HG03442 (cell line): ENCODE results near the gene SF3B6.
A peak's percentile ranks its signal among the peaks of the same experiment; 100 is the strongest.
"Not testable (repeated sequence)": the region's sequence is repeated elsewhere in the genome, so short reads cannot be mapped to it uniquely, and the experiment has no call there.

ENCODE experiments used
- ATAC-seq: cut with Tn5 transposase; IDR thresholded peaks from one replicate; pipeline ENCODE4 v1.9.1; 2021; ENCODE audit warnings: mild to moderate bottlenecking, moderate library complexity; ENCODE audit not compliant: unreplicated experiment

Gene SF3B6

DNA sequence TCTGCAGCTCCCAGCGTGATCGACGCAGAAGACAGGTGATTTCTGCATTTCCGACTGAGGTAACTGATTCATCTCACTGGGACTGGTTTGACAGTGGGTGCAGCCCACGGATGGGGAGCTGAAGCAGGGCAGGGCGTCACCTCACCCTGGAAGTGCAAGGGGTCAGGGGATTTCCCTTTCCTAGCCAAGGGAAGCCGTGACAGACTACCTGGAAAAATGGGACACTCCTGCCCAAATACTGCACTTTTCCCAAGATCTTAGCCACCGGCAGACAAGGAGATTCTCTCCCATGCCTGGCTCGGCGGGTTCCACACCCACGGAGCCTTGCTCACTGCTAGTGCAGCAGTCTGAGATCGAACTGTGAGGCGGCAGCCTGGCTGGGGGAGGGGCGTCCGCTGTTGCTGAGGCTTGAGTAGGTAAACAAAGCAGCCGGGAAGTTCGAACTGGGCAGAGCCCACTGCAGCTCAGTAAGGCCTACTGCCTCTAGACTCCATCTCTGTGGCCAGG, 19.1 kb upstream of the SF3B6 start:
- not testable (repeated sequence) for ATAC-seq

DNA sequence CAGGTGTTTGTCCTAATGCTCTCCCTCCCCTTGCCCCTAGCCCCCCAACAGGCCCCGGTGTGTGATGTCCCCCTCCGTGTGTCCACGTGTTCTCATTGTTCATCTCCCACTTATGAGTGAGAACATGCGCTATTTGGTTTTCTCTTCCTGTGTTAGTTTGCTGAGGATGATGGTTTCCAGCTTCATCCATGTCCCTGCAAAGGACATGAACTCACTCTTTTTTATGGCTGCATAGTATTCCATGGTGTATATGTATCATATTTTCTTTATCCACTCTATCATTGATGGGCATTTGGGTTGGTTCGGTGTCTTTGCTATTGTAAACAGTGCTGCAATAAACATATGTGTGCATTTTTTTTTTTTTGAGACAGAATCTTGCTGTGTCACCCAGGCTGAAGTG, 17.1 kb upstream of the SF3B6 start:
- ATAC-seq, result not testable (repeated sequence)

DNA sequence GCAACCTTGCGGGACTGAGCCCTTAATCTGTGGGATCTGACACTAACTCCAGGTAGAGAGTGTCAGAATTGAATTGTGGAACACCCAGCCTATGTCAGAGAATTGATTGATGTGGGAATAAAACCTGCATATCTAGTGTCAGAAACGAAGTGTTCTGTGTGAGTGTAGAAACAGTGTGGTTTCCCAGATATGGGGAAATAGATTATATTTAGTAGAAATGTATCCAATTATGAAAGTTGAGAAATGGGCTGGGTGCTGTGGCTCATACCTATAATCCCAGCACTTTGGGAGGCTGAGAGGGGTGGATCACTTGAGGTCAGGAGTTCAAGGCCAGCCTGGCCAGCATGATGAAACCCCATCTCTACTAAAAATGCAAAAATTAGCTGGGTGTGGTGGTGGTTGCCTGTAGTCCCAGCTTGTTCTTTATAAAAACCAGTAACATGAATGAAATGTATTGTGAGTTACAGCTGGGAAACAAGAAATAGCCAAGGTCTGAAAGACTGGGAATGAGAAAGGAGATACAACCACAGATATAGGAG, 12.8 kb upstream of the SF3B6 start:
- ATAC-seq, result no peak

DNA sequence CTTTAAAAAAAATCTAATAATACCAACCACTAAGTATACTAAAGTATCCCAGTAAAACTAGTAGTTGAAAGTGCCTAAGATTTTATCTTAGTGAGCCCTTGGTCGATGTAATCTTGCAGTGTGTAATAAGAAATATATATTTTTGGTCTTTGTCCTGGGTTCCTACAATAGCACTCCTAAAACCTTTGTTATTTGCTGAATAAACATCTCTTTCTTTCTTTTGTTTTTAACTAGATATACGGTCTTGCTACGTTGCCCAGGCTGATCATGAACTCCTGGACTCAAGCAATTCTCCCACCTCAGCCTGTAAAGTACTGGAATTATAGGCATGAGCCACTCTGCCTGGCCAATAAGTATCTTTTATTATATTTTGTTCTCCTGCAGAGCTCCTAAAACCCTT, 10.9 kb upstream of the SF3B6 start:
- ATAC-seq, result no peak

DNA sequence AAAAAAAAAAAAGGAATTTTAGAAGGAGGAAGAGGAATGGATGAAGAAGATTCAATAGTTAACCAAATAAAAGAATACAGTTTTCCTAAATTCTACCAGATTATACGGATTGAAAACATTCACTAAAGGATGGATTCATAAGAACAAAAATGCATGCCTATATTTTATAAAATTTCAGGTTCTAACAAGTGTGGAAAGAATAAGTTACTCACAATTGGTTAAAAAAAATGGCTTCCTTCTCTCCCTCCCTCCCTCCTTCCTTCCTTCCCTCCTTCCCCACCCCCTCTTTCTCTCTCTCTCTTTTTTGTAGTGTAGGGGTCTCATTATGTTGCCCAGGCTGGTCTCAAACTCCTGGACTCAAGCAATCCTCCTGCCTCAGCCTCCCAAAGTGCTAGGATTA, 10.1 kb upstream of the SF3B6 start:
- ATAC-seq, result no peak

DNA sequence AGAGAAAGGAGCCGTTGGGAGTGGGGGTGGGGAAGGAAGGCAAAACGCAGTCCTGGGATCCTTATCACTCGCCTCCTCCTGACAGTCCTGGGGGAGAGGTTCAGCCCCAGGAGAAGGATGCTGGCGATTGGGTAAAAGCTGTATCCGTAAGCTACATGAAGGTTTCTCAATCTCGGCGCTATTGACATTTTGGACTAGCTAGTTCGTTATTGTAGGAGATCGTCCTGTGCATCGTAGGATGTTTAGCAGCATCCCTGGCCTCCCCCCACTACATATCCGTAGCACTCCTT, 9.0 kb upstream of the SF3B6 start:
- no peak for ATAC-seq

DNA sequence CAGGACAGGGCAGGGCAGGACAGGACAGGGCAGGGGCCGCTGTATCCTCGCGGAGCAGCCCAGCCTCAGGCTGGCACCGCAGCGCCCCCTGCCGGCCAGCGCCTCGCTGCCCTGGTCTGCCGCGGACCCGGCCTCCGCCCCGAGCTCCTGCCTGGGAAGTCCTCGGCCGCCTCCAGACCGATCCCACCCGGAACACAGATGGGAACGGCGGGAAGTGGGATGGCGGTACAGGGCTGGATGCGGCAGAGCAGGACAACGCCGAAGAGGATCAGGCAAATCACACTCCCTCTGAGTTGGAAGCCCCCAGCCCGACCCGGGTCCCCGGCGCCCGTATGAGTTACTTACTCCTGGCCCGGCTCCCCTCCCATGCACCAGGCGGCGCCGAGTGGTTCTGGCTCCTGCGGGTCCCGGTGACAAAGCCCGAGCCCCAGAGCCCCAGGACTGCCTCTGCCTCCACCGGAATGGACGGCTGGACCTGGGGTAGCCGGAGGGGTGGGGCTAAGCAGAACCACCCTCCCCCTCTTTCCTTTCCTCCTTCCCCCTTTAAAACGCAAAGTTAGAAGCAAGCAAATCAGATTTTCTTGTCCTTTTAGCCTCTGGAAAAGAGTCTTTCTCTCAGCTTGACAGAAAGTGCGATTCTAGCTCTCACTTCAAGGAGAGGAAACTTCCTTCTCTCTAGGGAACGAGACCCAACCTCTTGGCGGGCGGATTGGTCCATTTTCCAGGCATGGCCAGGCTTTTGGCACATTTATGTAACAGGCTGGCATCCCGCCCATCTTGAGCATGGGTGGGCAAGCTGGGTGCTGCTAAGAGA, 8.5 kb upstream of the SF3B6 start, which contains the start of gene TP53I3:
Gene TP53I3 (minus strand): TSS at position 449 of the 814 bp plus-strand sequence. CDS start 508 bp downstream, outside the sequence.
- peak; percentile 68 for ATAC-seq

DNA sequence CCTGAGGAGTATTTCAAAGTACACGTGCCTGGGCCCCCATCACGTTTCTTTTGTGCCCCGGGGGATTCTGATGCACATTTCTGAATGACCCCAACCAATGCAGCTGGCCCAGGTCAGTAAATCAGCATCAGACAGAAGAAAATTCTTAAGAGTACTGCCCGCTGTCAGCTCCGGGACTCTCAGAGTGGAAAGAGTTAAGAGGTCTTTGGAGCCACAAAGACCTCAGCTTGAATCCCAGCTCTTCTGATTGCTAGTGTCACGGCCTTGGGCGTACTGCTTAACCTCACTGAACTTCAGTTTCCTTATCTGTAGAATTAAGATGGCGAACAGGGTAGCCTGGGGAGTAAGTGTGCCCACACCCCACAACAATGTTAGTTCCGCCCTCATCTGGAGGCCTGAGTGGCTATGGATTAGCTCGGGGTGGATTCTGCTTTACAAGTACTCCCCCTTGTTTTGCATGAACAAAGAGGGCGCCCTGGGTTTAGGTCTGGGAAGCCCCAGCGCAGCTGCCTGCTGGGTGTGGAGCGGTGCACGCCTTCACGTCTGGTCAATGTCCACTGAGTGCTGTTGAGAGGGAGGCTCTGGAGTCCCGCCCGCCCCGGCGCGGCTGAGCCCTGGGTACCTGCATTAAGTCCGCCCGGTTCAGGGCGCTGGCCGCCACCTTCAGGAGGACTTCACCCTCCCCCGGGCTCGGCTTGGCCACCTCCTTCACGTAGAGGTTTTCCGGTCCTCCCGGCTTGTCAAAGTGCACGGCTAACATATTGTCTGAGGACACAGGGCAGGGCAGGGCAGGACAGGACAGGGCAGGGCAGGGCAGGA, 7.7 kb upstream of the SF3B6 start:
- peak; percentile 84 for ATAC-seq

DNA sequence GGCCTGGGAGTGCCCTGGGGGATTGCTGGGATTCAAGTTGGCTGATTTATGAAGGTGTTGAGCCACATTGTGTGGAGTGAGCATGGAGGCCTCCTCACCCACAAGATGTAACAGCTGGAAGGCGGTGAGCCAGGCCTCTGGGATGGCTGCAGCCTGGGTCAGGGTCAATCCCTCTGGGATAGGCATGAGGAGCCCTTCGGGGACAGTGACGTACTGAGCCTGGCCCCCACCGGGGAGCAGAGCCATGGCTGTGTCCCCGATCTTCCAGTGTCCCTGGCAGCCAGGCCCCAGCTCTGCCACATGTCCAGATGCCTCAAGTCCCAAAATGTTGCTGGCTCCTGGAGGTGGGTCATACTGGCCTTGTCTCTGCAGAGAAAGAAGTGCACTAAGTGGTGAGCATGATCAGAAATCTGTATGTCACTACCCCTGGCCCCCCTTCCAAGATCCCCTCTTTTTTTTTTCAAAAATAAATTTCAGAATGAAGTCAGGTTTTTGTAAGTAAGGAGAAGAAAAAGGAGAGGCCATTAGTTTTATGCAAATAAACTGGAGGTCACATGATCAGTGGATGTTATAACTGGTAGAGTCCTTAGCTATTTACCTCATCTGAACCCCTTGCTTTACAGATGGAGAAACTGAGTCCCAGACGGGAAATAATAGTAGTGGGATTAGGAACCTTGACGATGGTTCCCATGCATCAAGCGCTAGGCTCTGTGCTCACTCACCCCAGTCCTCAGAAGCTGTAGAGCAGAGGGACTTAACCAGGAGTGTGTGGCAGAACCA, 6.9 kb upstream of the SF3B6 start:
- no peak for ATAC-seq

DNA sequence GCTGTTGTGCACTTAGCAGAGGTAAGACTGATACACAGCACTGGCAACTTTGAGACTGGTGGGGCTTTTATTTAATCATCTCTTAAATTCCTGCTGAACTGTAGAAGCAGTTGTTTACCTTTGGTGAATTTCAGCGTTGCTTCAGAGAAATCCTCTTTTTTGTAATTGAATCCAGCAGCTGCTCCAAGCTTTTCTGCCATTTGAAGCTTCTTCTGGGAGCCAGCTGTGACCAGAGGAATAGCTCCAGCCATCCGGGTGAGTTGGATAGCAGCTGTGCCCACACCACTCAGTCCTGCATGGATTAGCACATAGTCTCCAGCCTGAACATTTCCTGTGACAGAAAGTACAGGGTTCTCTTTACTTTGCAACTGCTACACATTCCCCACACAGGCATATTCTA, 4.6 kb upstream of the SF3B6 start:
- ATAC-seq, result no peak

DNA sequence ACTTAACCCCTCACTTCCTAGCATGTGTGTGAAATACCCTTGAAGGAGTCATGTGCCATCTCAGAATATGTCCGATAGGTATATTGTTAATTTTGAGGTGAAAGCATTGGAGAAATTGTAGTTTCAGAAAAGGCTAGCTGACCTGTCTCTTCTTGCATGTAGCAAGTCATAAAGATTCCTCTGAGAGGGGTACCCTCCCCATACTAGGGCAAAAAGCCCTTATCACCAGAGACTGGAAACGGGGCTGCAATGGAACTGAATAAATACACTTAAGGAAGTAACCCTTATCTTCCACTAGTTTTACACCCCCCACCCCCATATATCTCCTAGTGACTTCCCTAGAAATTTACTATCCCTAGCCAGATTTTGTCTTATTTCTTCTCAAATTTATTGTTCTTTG, 1.8 kb upstream of the SF3B6 start:
- ATAC-seq, result no peak

DNA sequence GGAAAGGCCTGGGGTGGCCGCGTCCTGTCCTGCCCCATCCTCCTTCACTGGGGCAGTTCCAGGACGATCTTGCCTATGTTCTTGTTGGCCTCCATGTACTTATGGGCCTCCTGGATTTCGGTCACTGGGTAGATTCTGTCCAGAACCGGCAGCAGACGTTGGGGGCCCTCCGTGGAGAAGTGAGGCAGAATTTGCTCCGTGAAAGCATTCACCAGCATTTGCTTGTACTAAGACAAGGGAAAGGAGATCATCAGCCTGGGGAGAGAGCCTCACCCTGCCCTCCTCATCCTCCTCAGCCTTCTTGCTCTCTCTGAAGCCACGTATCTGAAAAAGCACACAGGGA, 1.4 kb upstream of the SF3B6 start:
- no peak for ATAC-seq

DNA sequence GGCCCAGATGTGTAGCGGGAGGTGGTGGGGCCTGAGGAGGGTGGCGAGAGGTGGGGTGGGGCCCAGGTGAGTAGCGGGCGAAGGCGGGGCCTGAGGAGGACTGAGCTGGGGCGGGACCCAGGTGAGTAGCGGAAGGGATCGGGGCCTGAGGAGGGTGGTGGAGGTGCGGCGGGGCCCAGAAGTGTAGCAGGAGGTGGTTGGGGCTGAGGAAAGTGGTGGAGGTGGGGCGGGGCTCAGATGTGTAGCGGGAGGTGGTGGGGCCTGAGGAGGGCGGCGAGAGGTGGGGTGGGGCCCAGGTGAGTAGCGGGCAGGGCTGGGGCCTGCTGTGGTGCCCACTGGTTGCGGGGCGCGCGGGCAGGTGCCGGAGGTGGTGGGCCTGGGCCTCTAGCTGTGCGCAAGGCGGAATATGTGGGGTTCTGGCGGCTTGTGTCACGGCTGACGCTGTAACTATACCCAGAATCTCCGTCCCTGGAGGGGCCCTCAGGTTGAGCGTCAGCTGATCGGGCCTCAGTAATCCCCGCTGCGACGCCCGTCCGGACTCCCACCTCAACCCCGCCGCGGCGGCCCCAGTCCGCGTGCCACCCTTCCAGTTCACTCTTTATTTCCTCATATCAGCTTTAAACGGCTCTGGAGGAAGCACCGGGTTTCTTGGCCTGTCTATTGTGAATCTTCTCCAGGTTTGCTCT, 866 bp upstream of the SF3B6 start:
- peak; percentile 5 for ATAC-seq

DNA sequence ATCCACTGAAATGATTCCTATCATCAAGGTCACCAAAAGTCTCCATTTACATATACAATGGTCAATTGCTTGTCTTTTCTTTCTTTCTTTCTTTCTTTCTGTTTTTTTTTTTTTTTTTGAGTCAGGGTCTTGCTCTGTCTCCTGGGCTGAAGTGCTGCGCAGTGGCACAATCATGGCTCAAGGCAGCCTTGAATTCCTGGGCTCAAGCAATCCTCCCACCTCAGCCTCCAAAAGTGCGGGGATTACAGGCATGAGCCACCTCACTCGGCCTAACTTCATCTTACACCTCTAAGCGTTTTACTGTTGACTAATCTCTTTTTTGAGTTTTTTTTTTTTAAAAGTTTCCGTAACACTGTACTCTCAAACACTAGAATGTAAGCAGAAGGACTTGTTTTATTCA, 867 bp downstream of the SF3B6 start:
- no peak for ATAC-seq

DNA sequence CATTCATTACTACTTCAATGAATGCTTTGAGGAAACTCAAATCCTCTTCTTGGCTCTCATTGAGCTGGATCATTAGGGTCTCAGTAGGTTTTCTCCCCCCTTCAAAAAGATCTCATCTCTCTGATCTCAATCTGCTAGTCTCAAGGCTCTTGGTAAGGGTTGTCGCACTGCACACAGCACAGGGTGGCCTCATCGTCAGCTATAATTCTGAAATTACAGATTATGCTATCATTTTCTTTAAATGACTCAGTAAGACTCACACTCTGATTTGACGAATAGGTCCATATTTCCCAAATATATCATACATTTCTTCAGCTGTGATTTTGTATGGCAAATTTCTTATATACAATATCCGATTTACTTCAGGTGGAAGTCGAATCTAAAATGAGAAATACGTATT, 2.3 kb downstream of the SF3B6 start:
- no peak for ATAC-seq

DNA sequence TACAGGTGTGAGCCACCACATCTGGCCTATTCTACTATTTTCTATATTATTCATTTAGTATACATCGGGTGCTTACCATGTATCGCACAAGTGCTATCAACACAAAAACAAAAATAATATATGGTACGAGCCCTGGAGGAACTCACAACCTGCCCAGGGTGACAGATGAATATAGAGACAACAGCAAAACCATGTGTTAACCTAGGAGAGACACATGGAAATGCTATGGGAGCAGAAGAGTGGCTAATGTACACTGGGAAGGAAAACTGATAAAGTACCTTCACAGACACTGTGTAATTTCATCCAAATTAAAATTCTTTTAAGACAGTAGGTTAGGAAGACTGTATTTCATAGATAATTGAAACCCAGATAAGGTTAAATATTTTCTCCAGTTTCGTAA, 3.9 kb downstream of the SF3B6 start:
- no peak for ATAC-seq

DNA sequence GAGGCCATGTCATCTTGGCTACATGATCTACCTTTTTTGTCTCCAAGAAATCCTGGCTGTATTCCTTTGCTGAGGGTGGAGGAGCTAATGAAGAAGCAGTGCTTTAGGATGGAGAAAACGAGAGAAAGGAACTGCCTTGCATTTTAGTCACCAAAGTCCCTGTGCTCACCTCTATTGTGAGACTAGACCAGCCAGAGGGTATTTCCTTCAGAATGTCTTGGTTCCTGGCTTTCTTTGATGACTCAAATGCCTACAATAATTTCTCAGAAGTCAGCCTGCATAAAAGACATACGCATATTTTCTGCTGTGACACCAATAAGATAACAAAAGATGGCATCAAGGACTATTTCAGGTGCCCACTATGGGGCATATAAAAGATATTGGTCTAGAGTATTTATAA, 10.8 kb downstream of the SF3B6 start:
- ATAC-seq, result no peak

DNA sequence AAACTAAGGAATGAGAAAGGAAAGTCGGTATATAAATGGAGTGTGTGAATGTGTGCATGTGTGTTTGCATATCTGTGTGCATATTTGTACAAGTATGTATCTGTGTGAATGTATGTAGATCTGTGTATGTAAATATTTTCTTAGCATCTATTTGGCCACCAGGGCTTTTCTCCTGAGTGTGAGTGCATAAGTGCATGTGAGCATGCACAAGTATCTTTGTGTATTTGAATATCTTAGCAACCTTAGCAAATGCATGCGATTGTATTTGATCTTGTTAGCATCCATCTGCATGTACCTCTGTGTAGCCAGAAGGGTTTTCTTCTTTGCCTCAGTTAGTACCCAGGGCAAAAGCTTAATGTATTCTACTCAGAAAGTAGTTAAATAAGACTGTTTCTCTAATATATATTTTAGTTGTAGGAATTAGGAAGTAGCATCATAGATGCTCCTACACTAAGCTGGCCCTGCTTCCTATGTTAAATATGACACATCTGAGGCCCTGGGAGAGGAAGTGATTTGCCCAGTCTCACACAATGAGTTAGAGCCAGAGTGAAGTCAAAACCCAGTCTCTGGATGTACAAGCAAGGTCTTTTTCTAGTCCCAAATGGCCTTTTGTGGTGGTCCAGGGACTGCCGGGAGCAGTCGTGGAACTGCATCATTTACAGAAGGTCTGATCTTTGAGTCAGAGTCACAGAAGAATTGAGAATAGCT, 17.4 kb downstream of the SF3B6 start:
- no peak for ATAC-seq

DNA sequence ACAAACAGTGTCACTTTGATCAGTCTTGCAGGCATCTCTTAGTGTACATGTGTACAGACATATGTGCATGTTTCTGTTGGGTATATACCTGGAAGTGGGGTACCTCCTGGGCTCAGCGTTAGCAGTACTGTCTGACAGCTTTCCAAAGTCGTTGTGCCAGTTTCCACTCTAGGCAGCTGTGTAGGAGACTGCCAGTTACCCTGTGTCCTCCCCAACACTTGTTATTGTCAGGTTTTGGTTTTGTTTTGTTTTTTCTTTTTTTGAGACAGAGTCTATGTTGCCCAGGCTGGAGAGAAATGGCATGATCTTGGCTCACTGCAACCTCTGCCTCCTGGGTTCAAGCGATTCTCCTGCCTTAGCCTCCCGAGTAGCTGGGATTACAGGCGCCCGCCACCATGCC, 20.4 kb downstream of the SF3B6 start:
- no peak for ATAC-seq

DNA sequence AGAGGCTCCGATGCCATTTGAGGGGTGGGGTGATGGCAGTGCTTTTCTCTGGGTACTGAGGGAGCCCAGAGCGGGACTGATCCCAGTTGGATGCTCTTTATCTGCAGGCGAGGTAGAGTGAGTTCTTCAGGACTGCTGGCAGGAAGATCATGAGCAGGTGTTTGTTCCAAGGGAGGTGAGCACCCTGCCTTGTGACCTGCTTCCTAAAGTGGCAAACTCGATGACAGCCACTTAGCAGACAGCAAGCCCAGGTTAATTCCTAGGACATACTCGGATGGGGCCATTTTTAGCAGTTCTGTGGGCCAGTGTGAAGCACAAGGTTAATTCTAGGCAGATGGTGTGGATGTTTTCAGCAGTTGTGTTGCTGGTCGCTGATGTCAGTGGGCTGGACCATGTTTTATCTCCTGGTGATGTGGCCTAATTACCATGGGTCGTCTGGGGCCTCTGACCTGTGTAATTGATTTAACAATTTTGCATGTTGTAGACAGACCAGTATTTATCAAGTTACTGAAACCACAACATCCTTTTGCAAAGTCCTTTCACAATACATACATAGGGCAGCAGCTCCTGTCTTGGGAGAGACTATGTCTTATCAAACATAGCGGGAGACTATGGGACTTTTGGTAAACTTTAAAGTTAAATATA, 21.6 kb downstream of the SF3B6 start:
- ATAC-seq, result no peak
